ENCODE results near the gene DNAJB13. TPM values are rescaled to one million over a fixed set of nuclear protein-coding genes. Genes with fewer than 3 reads are reported as not detected.

Gene DNAJB13
- total RNA-seq, 2 experiments from 2014 or later, result 0.29 TPM; not detected in 1

DNA sequence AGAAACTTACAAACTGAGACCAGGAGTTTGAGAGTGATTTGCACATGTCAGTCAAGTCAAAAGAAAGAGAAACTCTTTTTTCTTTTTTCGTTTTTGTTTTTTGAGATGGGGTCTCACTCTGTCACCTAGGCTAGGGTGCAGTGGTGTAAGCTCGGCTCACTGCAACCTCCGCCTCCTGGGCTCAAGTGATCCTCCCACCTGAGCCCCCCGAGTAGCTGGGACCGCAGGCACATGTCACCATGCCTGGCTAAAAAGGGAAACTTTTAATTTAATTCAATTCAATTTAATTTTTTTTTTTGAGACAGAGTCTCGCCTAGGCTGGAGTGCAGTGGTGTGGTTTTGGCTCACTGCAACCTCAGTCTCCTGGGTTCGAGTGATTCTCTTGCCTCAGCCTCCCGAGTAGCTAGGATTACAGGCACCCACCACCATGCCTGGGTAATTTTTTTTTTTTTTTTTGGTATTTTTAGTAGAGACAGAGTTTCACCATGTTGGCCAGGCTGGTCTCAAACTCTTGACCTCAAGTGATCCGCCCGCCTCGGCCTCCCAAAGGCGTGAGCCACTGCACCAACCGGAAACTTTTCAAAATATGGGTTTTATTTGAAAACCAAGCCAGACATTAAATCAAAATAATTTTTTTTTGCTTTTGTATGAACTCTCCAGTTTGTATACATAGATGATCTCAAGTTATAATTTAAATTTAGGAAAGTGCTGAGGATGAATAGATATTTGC lies 48.2 kb downstream of the DNAJB13 start:
- H3K79me2 ChIP-seq (ENCODE audit: insufficient read depth, low read depth, low read length), result no peaks in the 10 kb centered on the region; the same call in 1 of the 2 replicates
- no peaks in the 10 kb centered on the region for H3K9me3 ChIP-seq (ENCODE audit: low read length)
- peak overlapping the region; percentile 66 for H3K4me2 ChIP-seq (ENCODE audit: low read length)
- intact Hi-C loops (cut with micrococcal nuclease; ENCODE audit: unreplicated experiment), result no loop called here
- H3K27ac ChIP-seq (ENCODE audit: low read depth, low read length, poor library complexity, severe bottlenecking), result peak overlapping the region; percentile 88
- H3K9me2 ChIP-seq (ENCODE audit: insufficient read depth, low read length), result no peaks in the 10 kb centered on the region
- no peak for TF ChIP-seq EZH2phosphoT487 (IDR thresholded peaks at IDR 0.05; ENCODE audit: borderline replicate concordance, low read depth, low read length)
- TF ChIP-seq, protein P1, sequence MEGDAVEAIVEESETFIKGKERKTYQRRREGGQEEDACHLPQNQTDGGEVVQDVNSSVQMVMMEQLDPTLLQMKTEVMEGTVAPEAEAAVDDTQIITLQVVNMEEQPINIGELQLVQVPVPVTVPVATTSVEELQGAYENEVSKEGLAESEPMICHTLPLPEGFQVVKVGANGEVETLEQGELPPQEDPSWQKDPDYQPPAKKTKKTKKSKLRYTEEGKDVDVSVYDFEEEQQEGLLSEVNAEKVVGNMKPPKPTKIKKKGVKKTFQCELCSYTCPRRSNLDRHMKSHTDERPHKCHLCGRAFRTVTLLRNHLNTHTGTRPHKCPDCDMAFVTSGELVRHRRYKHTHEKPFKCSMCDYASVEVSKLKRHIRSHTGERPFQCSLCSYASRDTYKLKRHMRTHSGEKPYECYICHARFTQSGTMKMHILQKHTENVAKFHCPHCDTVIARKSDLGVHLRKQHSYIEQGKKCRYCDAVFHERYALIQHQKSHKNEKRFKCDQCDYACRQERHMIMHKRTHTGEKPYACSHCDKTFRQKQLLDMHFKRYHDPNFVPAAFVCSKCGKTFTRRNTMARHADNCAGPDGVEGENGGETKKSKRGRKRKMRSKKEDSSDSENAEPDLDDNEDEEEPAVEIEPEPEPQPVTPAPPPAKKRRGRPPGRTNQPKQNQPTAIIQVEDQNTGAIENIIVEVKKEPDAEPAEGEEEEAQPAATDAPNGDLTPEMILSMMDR (conservative IDR thresholded peaks at IDR 0.05; ENCODE audit: low read length), result no peak
- POLR2A ChIA-PET, result interaction anchor here (0.6 to 2.0 kb wide), 8 partner anchors 12 to 151 kb away, joined by 3 to 39 read pairs (median 4); partner anchors contain the start of gene UCP2
- H3K36me3 ChIP-seq (ENCODE audit: insufficient read depth, low read length), result no peaks in the 10 kb centered on the region
- CTCF ChIA-PET (ENCODE audit: unreplicated experiment), result no interaction called here
- peaks cover 68% of the 10 kb centered on the region for H3K4me1 ChIP-seq (ENCODE audit: insufficient read depth, low read length, poor library complexity, severe bottlenecking)
- no peak for DNase-seq (ENCODE audit: low spot score)
- H2AFZ ChIP-seq (ENCODE audit: low read length), result peak overlapping the region; percentile 30; the same call in 1 of the 2 replicates
- no TSS peak for BruUV-seq (replicated peaks)
- no peaks in the 10 kb centered on the region for H4K20me1 ChIP-seq (ENCODE audit: insufficient read depth, low read length)
- H3K4me3 ChIP-seq (ENCODE audit: low read depth, low read length, poor library complexity, severe bottlenecking), result peak overlapping the region; percentile 8

GRCh38 chr11:73999581-74000306 lies 48.9 kb downstream of the DNAJB13 start:
- ChIA-PET POLR2A (interaction anchor here (1.1 to 1.3 kb wide), 4 partner anchors 13 to 32 kb away, joined by 3 to 4 read pairs (median 4); no protein-coding TSS in a partner anchor), CTCF (ENCODE audit: unreplicated experiment) (no interaction called here)
- Histone ChIP-seq H3K27ac (ENCODE audit: low read depth, low read length, poor library complexity, severe bottlenecking) (peak overlapping the region; percentile 88), H3K4me3 (ENCODE audit: low read depth, low read length, poor library complexity, severe bottlenecking) (peak overlapping the region; percentile 8), H3K4me2 (ENCODE audit: low read length) (peak overlapping the region; percentile 66), H3K79me2 (ENCODE audit: insufficient read depth, low read depth, low read length) (no peaks in the 10 kb centered on the region; the same call in 1 of the 2 replicates), H2AFZ (ENCODE audit: low read length) (no peak overlapping the region; the same call in 1 of the 2 replicates), H3K36me3 (ENCODE audit: insufficient read depth, low read length) (no peaks in the 10 kb centered on the region), H3K9me3 (ENCODE audit: low read length) (no peaks in the 10 kb centered on the region), H3K9me2 (ENCODE audit: insufficient read depth, low read length) (no peaks in the 10 kb centered on the region), H3K4me1 (ENCODE audit: insufficient read depth, low read length, poor library complexity, severe bottlenecking) (peaks cover 60% of the 10 kb centered on the region), H4K20me1 (ENCODE audit: insufficient read depth, low read length) (no peaks in the 10 kb centered on the region)
- TF ChIP-seq, protein P1 (conservative IDR thresholded peaks at IDR 0.05; ENCODE audit: low read length), result no peak
- TF ChIP-seq EZH2phosphoT487 (IDR thresholded peaks at IDR 0.05; ENCODE audit: borderline replicate concordance, low read depth, low read length), result no peak
- intact Hi-C loops (cut with micrococcal nuclease; ENCODE audit: unreplicated experiment), result no loop called here
- BruUV-seq (replicated peaks), result no TSS peak
- DNase-seq (ENCODE audit: low spot score), result peak; percentile 90
